CD4-positive, alpha-beta T cell treated with Interferon gamma for 1 hour (primary cell): ENCODE results near the gene ALDH1L2.

ENCODE experiments used
- DNase-seq: peaks from one replicate; pipeline ENCODE4 v3.0.0-alpha.2; 2020

ALDH1L2 gene

DNA sequence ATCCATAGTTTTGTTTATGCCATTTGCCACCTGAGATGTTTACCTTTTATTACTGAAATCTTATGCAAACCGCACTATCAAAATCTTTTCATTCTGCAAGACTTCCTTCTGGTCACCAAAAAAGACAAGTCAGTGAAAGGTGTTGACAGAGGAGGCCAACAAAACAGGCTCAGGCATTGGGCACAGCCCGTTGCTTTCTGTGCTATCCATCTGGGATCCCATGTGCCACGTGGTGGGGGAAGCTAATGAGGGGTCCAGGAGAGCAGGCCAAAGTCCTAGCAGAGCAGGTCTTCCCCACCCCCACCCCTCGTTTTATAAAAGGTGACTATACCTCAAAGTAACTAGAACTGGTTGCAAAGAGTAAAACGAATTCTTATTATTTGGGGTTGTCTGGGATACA lies 1.2 kb downstream of the ALDH1L2 start:
- no peak for DNase-seq

DNA sequence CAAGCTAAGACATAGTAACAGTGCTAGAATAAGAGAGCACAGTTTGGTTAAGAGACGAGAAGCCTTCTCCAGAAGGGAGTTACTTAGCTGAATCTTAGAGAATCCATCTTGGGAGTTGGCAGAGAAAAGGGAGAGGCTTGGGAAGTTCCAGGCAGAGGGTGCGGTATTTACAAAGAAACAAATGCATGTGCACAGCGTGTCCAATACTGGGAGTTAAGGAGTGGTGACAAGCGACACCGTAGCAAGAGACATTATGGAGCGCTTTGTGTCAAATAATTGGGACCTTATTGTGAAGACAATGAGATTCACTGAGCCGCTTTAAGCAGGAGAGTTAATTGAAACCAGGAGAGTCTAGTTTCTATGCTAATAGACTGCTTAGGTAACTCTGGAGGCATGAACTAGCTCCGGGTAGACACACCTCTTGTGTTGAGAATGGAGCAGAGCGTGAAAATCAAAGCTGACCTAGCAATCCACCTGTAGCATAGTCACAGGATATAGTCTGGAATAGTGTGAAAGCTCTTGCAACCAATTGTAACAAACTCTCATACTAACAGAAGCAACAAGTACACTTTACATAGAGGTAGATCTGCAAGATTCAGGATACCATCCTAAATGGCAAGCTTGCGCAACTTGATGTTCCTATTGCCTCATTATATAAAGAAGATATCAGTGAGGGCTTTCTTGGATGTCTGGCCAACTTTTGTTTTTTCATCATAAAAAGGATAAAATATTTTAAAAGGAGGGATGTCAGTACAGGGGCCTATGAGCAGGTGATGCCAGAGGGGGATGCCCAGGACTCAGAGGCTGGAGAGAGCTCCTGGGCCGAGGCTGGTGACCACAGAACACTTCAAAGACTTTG lies 5.3 kb downstream of the ALDH1L2 start:
- no peak for DNase-seq

DNA sequence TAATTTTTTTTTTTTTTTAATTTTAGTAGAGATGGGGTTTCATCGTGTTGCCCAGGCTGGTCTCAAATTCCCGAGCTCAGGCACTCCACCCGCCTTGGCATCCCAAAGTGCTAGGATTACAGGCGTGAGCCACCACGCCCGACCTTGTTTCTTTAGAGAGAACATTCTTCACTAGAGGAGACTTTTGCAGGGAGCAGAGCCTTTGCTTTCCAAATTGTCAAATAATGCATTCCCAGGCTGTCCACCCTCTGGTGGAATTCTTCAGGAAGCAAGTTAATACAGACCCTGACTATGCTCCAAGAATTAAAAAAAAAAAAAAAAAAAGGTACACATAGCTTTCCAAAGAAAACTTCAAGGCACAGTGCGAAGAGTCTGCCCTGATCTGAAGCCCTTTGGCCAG lies 6.8 kb downstream of the ALDH1L2 start:
- DNase-seq = no peak

DNA sequence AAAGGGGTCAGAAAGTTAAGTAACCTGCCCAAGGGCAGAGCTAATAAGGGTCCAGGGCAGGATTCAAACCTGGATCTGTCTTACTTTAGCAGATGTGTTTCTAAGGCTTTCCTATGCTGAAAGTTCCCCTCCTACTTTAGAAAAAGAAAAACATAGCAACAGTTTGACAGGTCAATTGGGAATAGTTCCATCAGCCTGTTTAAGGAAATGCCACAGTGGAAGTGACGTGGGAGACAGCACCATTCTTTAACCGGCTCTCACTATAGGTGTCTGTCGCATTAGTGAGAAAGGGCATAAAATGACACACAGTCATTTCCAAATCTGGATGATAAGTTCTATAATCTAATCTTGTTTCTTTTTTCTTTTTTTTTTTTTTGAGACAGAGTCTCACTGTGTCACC lies 7.3 kb downstream of the ALDH1L2 start:
- DNase-seq = no peak

DNA sequence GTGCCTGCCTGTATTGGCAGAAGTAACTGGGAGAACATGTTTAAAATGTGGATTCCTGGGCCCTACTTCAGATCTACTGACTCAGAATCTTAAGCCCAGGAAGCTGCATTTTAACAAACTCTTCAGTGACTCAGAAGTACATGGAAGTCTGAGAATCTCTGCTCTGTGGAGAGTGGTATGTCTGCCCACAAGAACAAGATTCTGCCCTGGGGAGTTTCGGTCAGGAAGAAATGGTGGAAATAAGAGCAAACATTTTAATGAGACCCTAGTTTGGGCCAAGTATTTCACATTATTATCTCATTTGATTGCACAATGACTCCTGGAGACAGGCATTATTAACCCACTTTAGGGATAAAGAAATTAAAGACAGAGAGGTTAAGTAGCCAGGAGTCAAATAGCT lies 8.2 kb downstream of the ALDH1L2 start:
- DNase-seq = no peak

DNA sequence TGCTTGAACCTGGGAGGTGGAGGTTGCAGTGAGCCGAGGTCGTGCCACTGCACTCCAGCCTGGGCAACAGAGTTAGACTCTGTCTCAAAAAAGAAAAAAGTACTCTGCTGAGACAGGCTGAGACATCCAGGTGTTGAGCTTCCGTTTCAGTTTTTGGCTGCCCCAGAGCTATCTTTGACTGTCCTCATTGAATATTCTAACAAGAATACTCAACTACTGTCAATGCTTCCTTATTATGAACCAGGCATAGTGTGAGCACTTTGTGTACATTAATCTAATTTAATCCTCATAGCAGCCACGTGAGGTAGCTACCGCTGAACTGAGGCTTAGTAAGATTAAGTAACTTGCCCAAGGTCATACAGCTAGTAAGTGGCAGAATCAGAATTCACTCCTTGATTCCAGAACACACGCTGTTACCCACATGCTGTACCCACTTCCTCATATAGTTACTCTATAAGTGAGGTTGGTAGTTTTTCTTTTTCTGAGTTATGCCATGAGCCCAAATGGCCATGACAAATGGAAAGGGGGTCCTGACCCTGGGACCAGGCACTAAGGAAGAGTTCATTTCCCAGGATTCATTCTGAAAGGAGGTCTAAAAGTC lies 11.3 kb downstream of the ALDH1L2 start:
- DNase-seq = no peak

DNA sequence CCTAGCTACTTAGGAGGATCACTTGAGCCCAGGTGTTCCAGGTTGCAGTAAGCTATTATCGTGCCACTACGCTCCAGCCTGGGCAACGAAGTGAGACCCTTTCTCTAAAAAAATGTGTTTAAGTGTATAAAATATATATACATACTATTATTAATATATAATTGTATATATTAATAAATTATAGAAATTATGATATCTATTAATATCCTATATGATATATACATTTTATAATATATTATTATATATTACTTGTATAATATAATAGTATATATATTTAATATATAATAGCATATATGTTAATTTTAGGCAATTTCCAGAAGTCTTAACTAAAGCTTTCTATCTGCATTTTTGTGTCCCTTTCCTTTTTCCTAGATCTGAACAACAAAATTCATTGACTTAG lies 12.3 kb downstream of the ALDH1L2 start:
- DNase-seq = no peak

DNA sequence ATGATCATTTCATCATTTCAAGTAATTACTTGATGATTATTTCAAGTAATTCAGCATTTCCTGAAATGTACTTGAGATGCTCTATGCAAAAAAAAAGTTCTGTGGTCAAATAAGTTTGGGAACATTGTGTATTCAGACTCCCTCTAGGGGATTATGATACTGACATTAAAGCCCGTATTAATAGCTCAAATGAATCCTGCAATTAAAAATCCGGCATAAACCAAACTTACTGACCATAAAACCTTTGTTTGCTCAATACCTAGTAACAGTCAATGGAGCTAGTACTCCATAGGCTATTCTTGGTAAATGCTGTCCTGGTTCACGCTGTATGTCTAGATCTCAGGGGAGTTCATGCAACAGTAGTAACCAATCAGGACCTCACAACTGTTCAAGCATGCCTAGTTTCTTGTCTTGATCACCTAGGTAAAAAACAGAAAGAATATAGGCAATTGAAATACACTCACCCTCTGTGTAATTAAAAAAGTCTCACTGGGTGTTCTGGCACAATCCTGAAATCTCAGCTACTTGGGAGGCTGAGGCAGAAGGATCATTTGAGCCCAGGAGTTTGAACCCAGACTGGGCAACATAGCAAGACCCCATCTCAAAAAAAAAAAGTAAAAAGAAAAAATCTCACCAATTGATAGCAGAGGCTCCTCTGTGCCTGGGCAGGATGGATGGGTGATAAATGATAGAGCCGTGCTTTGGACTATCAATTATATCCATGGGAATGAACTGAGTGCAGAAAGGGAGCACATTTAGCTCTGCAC lies 14.1 kb downstream of the ALDH1L2 start:
- no peak for DNase-seq

DNA sequence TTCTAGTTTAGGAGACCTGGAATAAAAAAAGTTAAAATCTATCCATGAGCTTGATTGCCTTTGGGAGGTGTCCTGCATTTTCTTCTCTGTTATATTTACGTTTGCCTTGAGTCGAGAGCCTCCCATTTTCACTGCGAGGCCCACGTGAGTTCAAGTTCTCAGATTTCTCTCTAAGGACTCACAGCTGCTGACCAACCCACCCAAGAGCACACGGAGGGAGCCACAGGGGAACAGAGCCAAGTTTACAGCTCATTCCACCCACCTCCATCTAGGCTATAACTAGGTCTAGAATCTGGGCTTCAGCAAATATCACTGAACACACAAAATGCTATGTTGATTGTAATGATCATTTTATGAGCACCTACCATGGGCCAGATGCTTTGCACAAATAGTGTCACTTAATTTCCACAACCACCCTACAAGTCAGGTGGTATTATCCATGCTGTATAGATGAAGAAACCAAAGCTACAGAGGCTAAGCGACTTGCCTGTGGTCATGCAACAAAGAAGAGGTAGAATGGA lies 16.7 kb downstream of the ALDH1L2 start:
- DNase-seq = no peak

DNA sequence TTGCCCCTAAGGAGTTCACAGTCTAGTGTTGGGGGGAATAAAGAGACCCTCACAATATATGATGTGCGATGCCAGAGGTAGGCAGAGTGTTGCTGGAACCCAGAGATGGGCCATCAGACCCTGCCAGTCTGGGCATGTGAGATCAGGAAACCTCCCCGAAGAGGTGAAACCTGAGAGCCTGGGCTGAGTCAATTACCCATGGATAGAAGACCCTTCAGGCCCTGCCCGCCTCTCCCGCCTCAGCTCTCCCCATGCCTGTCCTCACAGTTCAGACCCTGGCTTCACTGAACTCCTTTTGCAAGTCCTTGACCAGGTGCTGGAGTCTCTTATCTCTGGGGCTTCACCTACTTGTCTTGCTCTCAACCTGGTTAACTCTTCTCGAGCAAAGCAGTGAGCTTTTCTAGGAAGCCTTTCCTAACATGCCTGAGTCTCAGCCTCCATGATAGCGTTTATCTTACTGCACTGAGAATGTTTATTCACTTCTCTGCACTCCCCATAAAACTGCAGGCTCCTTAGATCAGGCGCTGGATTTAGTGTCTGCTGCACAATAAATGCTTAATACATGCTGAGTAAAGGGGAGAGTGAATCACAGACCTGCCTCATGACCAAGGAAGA lies 19.6 kb downstream of the ALDH1L2 start:
- DNase-seq = no peak

DNA sequence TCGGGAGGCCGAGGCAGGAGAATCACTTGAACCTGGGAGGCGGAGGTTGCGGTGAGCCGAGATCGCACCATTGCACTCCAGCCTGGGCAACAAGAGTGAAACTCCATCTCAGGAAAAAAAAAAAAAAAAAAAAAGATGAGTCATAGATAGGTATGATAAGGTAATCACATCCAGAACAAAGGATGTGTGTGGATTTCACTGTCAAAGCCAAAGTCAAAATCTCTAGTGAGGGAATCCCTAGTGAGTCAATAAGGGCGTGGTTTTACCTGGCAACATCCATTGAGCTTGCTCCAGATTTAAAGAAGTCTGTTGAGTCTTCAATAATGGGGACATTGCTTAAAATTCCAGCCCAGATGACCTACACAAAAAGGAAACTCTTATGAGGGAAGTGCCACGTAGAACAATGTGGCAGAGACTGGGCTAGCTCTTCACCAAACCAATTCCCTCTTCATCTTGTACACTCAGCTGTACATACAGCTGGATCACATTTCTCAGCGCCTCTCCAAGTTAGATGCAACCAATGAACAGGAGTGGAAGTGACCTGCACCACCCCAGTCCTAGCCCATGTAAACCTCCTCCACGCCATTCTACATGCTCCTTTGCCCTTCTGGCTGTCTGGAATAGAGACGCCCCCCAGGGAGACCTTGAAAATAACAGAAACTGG lies 23.4 kb downstream of the ALDH1L2 start:
- DNase-seq = no peak

DNA sequence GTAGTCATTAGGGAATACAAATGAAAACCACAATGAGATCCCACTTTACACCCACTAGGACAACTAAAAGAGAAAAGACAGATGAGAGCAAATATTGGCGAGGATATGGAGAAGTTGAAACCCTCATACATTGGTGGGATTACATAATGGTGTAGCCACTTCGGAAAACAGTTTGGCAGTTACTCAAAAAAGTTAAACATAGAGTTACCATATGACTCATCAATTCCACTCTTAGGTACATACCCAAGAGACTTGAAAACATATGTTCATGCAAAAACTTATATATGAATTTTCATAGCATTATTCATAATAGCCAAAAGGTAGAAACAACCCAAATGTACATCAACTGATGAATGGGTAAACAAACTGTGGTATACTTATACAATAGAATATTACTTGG lies 27.1 kb downstream of the ALDH1L2 start:
- no peak for DNase-seq

DNA sequence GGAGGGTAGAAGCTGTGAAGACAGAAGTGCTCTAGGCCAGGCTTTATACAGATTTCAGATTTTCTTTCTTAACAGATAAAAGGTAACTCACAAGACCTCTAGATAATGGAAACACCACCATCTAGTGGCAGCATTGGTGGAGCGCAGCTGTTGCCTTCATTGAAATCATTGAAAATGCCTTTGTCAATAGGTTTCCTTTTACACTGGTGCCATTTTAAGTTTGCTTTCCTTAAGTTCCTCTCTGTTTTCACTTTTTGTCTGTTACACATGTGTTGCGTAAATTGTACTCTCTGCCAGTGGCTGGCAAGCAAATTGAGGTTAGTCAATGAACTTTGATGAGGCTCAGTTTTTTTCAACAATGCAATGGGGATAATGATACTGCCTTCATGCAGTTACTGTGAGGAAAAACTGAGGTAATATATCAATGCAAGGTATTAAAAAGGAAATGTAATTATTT lies 31.1 kb downstream of the ALDH1L2 start:
- DNase-seq = peak; percentile 62

DNA sequence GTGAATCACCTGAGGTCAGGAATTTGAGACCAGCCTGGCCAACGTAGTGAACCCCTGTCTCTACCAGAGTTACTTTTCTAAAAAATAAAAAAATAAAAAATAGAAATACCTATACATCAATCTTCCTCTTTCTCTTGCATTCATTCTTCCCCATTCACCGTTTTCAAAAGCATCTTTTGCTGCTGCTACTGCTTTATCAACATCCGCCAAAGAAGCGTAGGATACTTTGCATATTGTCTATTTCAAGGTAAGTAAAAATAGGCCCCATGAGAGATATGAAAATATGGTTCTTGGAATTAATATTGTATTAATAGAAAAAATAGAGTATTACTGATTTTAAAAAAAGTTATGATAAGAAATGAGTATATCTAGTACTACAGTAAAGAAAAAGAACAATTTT lies 32.3 kb downstream of the ALDH1L2 start:
- no peak for DNase-seq

DNA sequence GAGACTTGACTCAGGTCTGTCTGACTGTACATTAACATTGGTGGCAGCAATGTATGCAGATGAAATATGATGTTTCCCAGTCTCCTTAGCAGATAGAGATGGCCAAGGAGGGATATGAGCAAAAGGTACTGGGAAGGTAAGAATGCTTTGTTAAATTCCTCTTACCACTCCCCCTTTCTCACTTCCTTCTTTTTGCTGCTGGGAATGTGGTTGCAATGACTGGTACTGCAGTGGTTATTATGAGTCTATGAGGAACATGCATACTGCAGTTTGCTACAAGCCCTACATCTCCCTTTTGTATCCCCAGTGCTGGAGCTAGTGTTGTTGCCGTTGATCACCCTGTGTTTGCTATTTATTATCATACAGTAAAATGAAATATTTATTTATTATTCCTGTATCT lies 35.9 kb downstream of the ALDH1L2 start:
- DNase-seq = no peak

DNA sequence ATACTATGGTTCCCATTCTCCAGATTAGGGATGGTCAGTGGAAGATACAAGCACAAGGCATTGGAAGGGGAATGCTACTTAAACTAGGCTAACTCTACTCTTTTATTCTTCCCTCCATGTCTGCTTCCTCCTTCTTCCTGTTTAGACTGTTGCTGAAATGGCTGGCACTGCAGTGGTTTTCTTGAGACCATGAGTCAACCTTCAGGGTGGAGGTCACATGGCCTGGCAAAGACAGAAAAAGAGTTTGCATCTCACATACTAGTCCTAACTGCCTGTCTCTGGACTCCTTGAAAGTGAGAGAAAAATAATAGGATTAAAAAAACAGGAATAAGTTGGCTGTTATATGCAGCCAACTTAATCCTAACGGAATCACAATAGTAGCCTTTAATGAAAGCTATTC lies 37.0 kb downstream of the ALDH1L2 start:
- DNase-seq = no peak

DNA sequence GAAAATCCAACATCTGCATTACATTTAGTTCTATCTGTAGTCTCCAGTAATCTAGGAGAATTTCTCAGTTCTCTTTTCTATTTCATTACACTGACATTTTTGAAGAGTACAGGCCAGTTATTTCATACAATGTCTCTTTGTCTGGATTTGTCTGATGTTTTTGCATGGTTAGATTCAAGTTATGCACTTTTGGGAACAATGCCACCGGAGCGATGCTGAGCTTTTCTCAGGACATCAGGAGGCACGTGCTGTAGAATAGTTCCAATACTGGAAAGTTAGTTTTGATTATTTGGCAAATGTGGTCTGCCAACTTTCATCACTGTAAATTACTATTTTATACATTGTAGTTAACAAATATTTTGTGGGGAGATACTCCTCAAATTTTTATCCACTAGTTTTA lies 43.1 kb downstream of the ALDH1L2 start:
- DNase-seq = no peak

DNA sequence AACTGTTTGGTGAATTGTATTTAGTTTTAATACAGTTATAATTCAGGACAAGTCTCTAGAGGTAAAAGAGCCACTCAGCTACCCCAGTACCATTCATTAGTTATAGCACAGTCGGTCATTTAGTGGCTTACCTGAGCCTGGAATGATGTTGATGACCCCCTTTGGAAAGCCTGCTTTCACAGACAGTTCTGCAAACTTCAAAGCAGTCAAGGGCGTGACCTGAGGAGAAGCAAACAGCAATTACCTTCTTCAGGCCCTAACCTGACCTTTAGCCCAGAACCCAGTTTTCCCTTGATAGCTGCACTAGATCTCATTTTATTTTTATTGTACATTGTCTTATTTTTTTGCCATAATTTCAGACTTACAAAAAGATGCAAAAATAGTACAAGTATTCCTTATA lies 43.8 kb downstream of the ALDH1L2 start:
- DNase-seq = no peak

DNA sequence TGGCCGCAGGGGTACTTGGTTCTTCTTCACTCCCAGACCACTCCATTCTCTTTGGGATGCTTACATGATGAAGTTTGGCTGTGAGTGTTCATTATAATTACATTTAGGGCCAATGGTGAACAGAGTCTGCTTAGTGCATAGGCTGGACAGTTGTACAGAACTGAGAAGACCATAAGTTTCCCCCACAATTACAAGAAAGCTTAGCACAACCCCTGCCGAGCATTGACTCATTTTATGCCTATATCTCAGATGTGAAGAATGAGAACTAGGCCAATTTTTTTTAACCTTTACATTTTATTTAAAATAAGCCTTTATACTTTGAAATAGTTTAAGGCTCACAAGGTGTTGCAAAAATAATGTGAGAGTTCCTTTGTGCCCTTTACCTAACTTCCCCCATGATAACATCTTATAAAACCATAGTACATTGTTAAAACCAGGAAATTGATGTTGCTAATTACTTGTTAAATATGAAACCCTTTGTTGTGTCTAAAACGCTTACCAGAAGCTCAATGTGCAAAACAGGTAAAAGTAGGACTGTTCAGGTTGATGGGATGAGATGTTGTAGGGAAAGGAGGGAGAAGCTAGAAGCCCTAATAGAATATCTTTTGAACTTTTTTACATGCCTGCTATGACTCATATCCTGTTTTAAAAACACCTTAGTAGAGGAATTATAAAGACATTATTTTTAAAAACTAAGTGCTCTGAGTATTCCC lies 47.2 kb downstream of the ALDH1L2 start:
- no peak for DNase-seq

DNA sequence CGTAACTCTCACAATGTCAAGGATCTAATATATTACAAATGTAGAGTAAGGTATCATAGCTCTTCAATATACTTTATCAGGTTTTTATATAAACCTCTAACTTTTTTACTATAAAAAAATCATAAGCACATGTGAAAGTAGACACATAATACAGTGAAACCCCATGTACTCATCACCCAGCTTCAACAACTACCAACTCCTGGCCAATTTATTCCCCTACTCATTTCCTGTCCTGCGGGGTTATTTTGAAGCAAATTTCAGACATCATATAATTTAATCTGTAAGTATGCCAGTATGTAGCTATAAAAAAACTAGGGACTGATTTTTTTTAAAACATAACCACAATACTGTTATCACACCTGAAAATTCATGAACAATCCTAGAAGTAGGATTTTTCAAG lies 50.4 kb downstream of the ALDH1L2 start:
- no peak for DNase-seq

DNA sequence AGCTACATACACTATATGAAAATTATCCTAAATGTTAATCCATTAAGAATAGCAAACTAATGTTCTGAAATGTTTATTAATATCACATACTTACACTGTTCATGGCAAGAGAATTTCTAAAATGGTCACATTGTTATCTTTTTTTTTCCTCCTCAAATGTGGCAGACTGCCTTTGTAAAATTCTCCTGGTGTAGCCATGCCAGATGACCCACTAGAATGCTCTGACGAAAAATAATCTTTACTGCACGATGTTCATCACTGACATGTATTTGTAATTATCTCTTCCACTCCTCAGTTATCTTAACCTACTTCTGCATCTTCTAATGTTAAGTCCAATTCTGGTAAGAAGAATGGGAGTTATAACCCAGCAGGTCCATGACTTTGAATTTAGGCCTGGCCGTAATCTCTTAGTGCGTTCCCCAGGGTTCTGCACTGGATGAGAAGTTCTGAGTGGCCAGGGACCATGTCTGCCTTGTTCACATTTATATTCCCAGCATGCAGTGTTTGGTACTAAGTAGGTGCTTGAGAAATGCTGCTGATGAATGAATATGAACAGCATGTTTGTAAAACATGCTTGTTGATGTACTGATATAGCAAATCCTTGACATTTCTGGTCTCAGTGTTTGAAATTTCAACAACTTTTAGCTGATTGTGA lies 51.4 kb downstream of the ALDH1L2 start:
- no peak for DNase-seq
